Thoracic aorta (tissue), 2 donors: ENCODE data around the gene RAP1GAP2. TPM values are rescaled to one million over a fixed set of nuclear protein-coding genes. Genes with fewer than 3 reads are reported as not detected.
"Not testable (repeated sequence)": the region's sequence is repeated elsewhere in the genome, so short reads cannot be mapped to it uniquely, and the experiment has no call there.

Experiments used
- ATAC-seq: fragments of 150-250 bp; one replicate; pipeline ENCODE4 v1.8.0; 2017; ENCODE audit warnings: low read depth; ENCODE audit not compliant: insufficient number of reproducible peaks, low FRiP score
- DNase-seq: peaks from one replicate; pipeline ENCODE4 v3.0.0-alpha.2; 2020; ENCODE audit warnings: low spot score
- H3K27ac ChIP-seq, 2 donors: fragments of 200-600 bp; sonication (generic); 1 replicate in 1 of 2; 2 replicates in 1 of 2; pipeline ENCODE4 v1.5.1; 2016; ENCODE audit warnings: mild to moderate bottlenecking in 2 of 2, moderate library complexity in 2 of 2
- H3K27me3 ChIP-seq: fragments of 200-600 bp; sonication (generic); replicated peaks from 2 replicates; pipeline ENCODE4 v1.6.0; 2016; ENCODE audit warnings: mild to moderate bottlenecking; ENCODE audit not compliant: insufficient read depth
- H3K36me3 ChIP-seq: fragments of 200-600 bp; sonication (generic); one replicate; pipeline ENCODE4 v1.5.1; 2016
- H3K4me1 ChIP-seq, 2 donors: fragments of 200-600 bp; sonication (generic); 1 replicate in 1 of 2; 2 replicates in 1 of 2; pipeline versions ENCODE4 v1.5.1 to v1.6.0; 2016; ENCODE audit warnings: low read depth in 2 of 2, mild to moderate bottlenecking in 1 of 2; ENCODE audit not compliant: control insufficient read depth in 1 of 2
- H3K4me3 ChIP-seq: fragments of 200-600 bp; sonication (generic); 2 replicates; pipeline ENCODE4 v1.5.1; 2016; ENCODE audit warnings: mild to moderate bottlenecking
- H3K9me3 ChIP-seq: fragments of 200-600 bp; sonication (generic); 2 replicates; pipeline ENCODE4 v1.5.1; 2016
- total RNA-seq, 2 donors: library from RNA; depleted of rRNA; stranded (reverse); fragments of >200 nt; gene quantifications; one replicate each; pipeline versions ENCODE4 v1.1.0 to v1.2.3, GENCODE V29; 2016
- TF ChIP-seq, protein P1 (sequence below): fragments of 200-600 bp; sonication (generic); IDR thresholded peaks from one replicate; pipeline ENCODE4 v1.5.1; 2019; ENCODE audit warnings: antibody characterized with exemption

Gene RAP1GAP2
- total RNA-seq, 2 donors from 2014 or later = 10.0 to 12.4 TPM

- no peak overlapping the region for H3K27ac ChIP-seq
- TF ChIP-seq, protein P1, sequence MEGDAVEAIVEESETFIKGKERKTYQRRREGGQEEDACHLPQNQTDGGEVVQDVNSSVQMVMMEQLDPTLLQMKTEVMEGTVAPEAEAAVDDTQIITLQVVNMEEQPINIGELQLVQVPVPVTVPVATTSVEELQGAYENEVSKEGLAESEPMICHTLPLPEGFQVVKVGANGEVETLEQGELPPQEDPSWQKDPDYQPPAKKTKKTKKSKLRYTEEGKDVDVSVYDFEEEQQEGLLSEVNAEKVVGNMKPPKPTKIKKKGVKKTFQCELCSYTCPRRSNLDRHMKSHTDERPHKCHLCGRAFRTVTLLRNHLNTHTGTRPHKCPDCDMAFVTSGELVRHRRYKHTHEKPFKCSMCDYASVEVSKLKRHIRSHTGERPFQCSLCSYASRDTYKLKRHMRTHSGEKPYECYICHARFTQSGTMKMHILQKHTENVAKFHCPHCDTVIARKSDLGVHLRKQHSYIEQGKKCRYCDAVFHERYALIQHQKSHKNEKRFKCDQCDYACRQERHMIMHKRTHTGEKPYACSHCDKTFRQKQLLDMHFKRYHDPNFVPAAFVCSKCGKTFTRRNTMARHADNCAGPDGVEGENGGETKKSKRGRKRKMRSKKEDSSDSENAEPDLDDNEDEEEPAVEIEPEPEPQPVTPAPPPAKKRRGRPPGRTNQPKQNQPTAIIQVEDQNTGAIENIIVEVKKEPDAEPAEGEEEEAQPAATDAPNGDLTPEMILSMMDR = no peak
- no peak for DNase-seq
- H3K9me3 ChIP-seq = no peaks in the 10 kb centered on the region
- no peak for ATAC-seq
- no peak overlapping the region for H3K4me3 ChIP-seq
- H3K36me3 ChIP-seq = no peaks in the 10 kb centered on the region
- no peaks in the 10 kb centered on the region for H3K27me3 ChIP-seq
- no peaks in the 10 kb centered on the region for H3K4me1 ChIP-seq
Observed at GRCh38 chr17:2777242-2777867, 18.9 kb upstream of the RAP1GAP2 start.

GRCh38 chr17:2778489-2778888 is 17.7 kb upstream of the RAP1GAP2 start:
- TF ChIP-seq, protein P1 = no peak
- Histone ChIP-seq H3K9me3 (no peaks in the 10 kb centered on the region), H3K4me3 (no peak overlapping the region), H3K4me1 (no peaks in the 10 kb centered on the region), H3K27me3 (no peaks in the 10 kb centered on the region), H3K36me3 (no peaks in the 10 kb centered on the region), H3K27ac (no peak overlapping the region)
- ATAC-seq (no peak), DNase-seq (no peak)

- DNase-seq = no peak
- no peaks in the 10 kb centered on the region for H3K4me1 ChIP-seq
- H3K36me3 ChIP-seq = no peaks in the 10 kb centered on the region
- TF ChIP-seq, protein P1 = no peak
- ATAC-seq = no peak
- no peak overlapping the region for H3K4me3 ChIP-seq
- H3K27me3 ChIP-seq = no peaks in the 10 kb centered on the region
- H3K9me3 ChIP-seq = no peaks in the 10 kb centered on the region
- no peak overlapping the region for H3K27ac ChIP-seq
Observed at GRCh38 chr17:2779545-2779944, 16.7 kb upstream of the RAP1GAP2 start.

- no peak for ATAC-seq
- no peaks in the 10 kb centered on the region for H3K4me1 ChIP-seq
- no peaks in the 10 kb centered on the region for H3K27me3 ChIP-seq
- no peaks in the 10 kb centered on the region for H3K9me3 ChIP-seq
- no peak overlapping the region for H3K4me3 ChIP-seq
- TF ChIP-seq, protein P1 = no peak
- no peak for DNase-seq
- no peak overlapping the region for H3K27ac ChIP-seq
- no peaks in the 10 kb centered on the region for H3K36me3 ChIP-seq
Observed at GRCh38 chr17:2780256-2780655, 16.0 kb upstream of the RAP1GAP2 start.

DNA sequence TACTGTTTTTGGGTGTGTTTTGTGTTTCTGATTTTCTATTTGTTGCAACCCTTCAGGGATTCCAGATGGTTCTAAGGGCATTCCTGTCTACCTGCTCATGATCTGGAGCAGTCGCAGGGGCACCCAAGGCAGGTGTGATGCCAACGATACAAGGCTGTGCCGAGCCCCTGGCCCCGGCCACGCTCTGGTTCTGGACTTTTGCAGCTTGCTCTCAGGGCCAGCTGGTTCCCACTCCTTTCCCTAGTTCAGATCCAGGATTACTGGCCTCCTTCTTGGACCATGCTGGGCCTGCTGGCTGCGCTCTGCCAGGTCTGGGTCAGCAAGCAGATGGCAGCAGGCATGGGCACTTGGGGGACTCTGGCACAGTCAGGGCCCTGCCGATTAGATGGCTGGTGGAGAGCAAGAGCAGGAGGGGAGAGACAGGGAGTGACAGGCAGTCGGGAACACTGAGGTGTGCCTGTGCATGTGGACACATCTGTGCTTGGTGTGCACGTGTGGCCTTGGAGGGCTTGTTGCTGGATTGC is 15.2 kb upstream of the RAP1GAP2 start:
- no peaks in the 10 kb centered on the region for H3K4me1 ChIP-seq
- H3K36me3 ChIP-seq = no peaks in the 10 kb centered on the region
- TF ChIP-seq, protein P1 = no peak
- H3K9me3 ChIP-seq = no peaks in the 10 kb centered on the region
- no peak overlapping the region for H3K4me3 ChIP-seq
- DNase-seq (no peak), ATAC-seq (no peak)
- H3K27me3 ChIP-seq = no peaks in the 10 kb centered on the region
- H3K27ac ChIP-seq = no peak overlapping the region

GRCh38 chr17:2781598-2781997 is 14.6 kb upstream of the RAP1GAP2 start:
- not testable (repeated sequence) for H3K27ac ChIP-seq, ATAC-seq, H3K4me3 ChIP-seq, H3K9me3 ChIP-seq, H3K36me3 ChIP-seq, DNase-seq, H3K4me1 ChIP-seq, H3K27me3 ChIP-seq
